GM13976 (cell line): ENCODE data around the gene VCL.
"Not testable (repeated sequence)": the region's sequence is repeated elsewhere in the genome, so short reads cannot be mapped to it uniquely, and the experiment has no call there.

ENCODE experiments used
- DNase-seq: peaks from one replicate; pipeline ENCODE4 v3.0.0; 2012; ENCODE audit warnings: low spot score
- CTCF ChIP-seq: IDR thresholded peaks from 2 replicates; pipeline ENCODE4 v1.5.1; 2012; ENCODE audit warnings: borderline replicate concordance, mild to moderate bottlenecking; ENCODE audit not compliant: insufficient read depth; ENCODE audit errors: extremely low read depth, missing control alignments, control extremely low read depth
- in situ Hi-C: fragments of 300-500 bp; cut with MboI; formaldehyde crosslinking; loops from one replicate; pipeline ENCODE4 v1.12.0; 2022; ENCODE audit warnings: low sequenced_read_pairs, mixed read lengths, inconsistent platforms; ENCODE audit not compliant: unreplicated experiment

Gene VCL

GRCh38 chr10:74139981-74140380 is 142.1 kb downstream of the VCL start:
- in situ Hi-C loops, result loop anchor here (10.0 kb wide), 1 partner anchor 95 kb away; no protein-coding TSS in a partner anchor
- TF ChIP-seq CTCF, result no peak
- no peak for DNase-seq

GRCh38 chr10:74140553-74140952 is 142.6 kb downstream of the VCL start:
- DNase-seq, result no peak
- no peak for TF ChIP-seq CTCF
- in situ Hi-C loops, result no loop called here

GRCh38 chr10:74145133-74145532 is 147.2 kb downstream of the VCL start:
- DNase-seq, result no peak
- TF ChIP-seq CTCF, result no peak
- in situ Hi-C loops, result no loop called here

- in situ Hi-C loops, DNase-seq: not testable (repeated sequence)
Measured at GRCh38 chr10:74146980-74147379, 149.1 kb downstream of the VCL start.

GRCh38 chr10:74150204-74150989 is 152.5 kb downstream of the VCL start, which contains the start of gene AP3M1:
TSS of gene AP3M1 (minus strand) at chr10:74150828. CDS start at chr10:74138379, 12,449 bp downstream.
- DNase-seq, result peak; percentile 88
- TF ChIP-seq CTCF, result no peak
- in situ Hi-C loops, result no loop called here

GRCh38 chr10:74150990-74151878 is 153.3 kb downstream of the VCL start, which contains the start of gene ADK:
TSS of gene ADK (plus strand) at chr10:74151221. CDS start at chr10:74151279, 58 bp downstream.
- in situ Hi-C loops, result no loop called here
- TF ChIP-seq CTCF, result peak; percentile 12
- DNase-seq, result peak; percentile 99
